HCT116 (cell line): ENCODE results near the gene S1PR2.

Experiments used
- EGR1 ChIP-seq: IDR thresholded peaks from 2 replicates; pipeline ENCODE4 v1.6.1; 2012; ENCODE audit warnings: low read depth
- EZH2 ChIP-seq: fragments of 200-600 bp; sonication (generic); IDR thresholded peaks from 2 replicates; pipeline ENCODE4 v1.6.1; 2017; ENCODE audit warnings: antibody characterized with exemption, mixed run types
- EZH2phosphoT487 ChIP-seq: fragments of 200-600 bp; IDR thresholded peaks from 2 replicates; pipeline ENCODE4 v1.6.1; 2018; ENCODE audit warnings: antibody characterized with exemption, borderline replicate concordance
- FOSL1 ChIP-seq: IDR thresholded peaks from 2 replicates; pipeline ENCODE4 v1.6.1; 2012; ENCODE audit warnings: low read depth
- POLR2AphosphoS5 ChIP-seq: IDR thresholded peaks from 2 replicates; pipeline ENCODE4 v1.6.1; 2011; ENCODE audit warnings: mild to moderate bottlenecking, low read depth, low read length, moderate library complexity
- RAD21 ChIP-seq: IDR thresholded peaks from 2 replicates; pipeline ENCODE4 v1.6.1; 2012; ENCODE audit warnings: low read depth, mild to moderate bottlenecking
- SRF ChIP-seq: IDR thresholded peaks from 2 replicates; pipeline ENCODE4 v1.6.1; 2012; ENCODE audit warnings: low read depth
- ZFX ChIP-seq: fragments of 450-650 bp; IDR thresholded peaks from 2 replicates; pipeline ENCODE4 v1.6.1; 2017
- ZNF274 ChIP-seq: fragments of 200-500 bp; sonication (Bioruptor generic); IDR thresholded peaks from 2 replicates; pipeline ENCODE4 v1.6.1; 2014; ENCODE audit warnings: mild to moderate bottlenecking, low read depth, low read length, inconsistent platforms
- TF ChIP-seq, protein P1 (sequence below), 3 experiments: fragments of 200-600 bp in 1 of 3; sonication (generic) in 1 of 3; IDR thresholded peaks in 2 of 3; conservative IDR thresholded peaks in 1 of 3; 2 replicates each; pipeline ENCODE4 v1.5.1; 2012 to 2017; ENCODE audit warnings: low read depth in 2 of 3, low read length in 2 of 3, antibody characterized with exemption in 1 of 3, borderline replicate concordance in 1 of 3, control low read depth in 1 of 3, mild to moderate bottlenecking in 1 of 3, mixed read lengths in 1 of 3, mixed run types in 1 of 3, moderate library complexity in 1 of 3; ENCODE audit not compliant: insufficient read depth in 1 of 3
- TF ChIP-seq, protein P2 (sequence below): IDR thresholded peaks from 2 replicates; pipeline ENCODE4 v1.6.1; 2012; ENCODE audit warnings: low read depth
- TF ChIP-seq, protein P3 (sequence below): IDR thresholded peaks from 2 replicates; pipeline ENCODE4 v1.6.1; 2012

DNA sequence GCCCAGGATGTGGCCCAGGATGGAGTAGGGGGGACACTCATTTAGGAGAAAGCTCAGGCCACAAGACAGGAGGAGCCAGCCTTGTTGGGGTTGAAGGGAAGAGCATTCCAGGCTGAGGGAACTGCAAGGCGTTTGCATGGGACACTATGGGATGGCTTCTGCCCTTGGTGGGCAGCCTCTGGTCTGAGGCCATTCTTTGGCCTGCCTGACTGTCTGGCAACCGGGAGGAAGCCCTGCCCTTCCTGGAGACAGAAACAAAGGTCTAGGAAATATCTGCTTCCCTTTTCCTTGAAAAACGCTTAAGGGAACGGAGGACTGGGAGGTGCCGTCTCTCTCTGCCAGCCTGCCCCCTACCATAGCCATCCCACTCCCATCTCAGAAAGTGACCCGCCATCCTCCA, 36.9 kb upstream of the S1PR2 start:
- no peak for TF ChIP-seq SRF
- no peak for TF ChIP-seq EZH2
- TF ChIP-seq EZH2phosphoT487, result no peak
- TF ChIP-seq, protein P1, sequence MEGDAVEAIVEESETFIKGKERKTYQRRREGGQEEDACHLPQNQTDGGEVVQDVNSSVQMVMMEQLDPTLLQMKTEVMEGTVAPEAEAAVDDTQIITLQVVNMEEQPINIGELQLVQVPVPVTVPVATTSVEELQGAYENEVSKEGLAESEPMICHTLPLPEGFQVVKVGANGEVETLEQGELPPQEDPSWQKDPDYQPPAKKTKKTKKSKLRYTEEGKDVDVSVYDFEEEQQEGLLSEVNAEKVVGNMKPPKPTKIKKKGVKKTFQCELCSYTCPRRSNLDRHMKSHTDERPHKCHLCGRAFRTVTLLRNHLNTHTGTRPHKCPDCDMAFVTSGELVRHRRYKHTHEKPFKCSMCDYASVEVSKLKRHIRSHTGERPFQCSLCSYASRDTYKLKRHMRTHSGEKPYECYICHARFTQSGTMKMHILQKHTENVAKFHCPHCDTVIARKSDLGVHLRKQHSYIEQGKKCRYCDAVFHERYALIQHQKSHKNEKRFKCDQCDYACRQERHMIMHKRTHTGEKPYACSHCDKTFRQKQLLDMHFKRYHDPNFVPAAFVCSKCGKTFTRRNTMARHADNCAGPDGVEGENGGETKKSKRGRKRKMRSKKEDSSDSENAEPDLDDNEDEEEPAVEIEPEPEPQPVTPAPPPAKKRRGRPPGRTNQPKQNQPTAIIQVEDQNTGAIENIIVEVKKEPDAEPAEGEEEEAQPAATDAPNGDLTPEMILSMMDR (IDR thresholded peaks at IDR 0.05 in 2 of 3, conservative IDR thresholded peaks at IDR 0.05 in 1 of 3; ENCODE audit: borderline replicate concordance in 1 of 3, insufficient read depth in 1 of 3, low read depth in 2 of 3, low read length in 2 of 3), result no peak
- TF ChIP-seq, protein P2, sequence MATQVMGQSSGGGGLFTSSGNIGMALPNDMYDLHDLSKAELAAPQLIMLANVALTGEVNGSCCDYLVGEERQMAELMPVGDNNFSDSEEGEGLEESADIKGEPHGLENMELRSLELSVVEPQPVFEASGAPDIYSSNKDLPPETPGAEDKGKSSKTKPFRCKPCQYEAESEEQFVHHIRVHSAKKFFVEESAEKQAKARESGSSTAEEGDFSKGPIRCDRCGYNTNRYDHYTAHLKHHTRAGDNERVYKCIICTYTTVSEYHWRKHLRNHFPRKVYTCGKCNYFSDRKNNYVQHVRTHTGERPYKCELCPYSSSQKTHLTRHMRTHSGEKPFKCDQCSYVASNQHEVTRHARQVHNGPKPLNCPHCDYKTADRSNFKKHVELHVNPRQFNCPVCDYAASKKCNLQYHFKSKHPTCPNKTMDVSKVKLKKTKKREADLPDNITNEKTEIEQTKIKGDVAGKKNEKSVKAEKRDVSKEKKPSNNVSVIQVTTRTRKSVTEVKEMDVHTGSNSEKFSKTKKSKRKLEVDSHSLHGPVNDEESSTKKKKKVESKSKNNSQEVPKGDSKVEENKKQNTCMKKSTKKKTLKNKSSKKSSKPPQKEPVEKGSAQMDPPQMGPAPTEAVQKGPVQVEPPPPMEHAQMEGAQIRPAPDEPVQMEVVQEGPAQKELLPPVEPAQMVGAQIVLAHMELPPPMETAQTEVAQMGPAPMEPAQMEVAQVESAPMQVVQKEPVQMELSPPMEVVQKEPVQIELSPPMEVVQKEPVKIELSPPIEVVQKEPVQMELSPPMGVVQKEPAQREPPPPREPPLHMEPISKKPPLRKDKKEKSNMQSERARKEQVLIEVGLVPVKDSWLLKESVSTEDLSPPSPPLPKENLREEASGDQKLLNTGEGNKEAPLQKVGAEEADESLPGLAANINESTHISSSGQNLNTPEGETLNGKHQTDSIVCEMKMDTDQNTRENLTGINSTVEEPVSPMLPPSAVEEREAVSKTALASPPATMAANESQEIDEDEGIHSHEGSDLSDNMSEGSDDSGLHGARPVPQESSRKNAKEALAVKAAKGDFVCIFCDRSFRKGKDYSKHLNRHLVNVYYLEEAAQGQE, result no peak
- no peak for TF ChIP-seq POLR2AphosphoS5
- no peak for TF ChIP-seq FOSL1
- TF ChIP-seq ZNF274, result no peak
- no peak for TF ChIP-seq RAD21
- no peak for TF ChIP-seq ZFX
- no peak for TF ChIP-seq EGR1
- TF ChIP-seq, protein P3, sequence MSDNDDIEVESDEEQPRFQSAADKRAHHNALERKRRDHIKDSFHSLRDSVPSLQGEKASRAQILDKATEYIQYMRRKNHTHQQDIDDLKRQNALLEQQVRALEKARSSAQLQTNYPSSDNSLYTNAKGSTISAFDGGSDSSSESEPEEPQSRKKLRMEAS, result no peak
